ENCODE measurements around the gene TMPRSS3. TPM values are rescaled to one million over a fixed set of nuclear protein-coding genes. Genes with fewer than 3 reads are reported as not detected.

TMPRSS3 gene
- total RNA-seq, 1 experiment from 2014 or later = not detected

DNA sequence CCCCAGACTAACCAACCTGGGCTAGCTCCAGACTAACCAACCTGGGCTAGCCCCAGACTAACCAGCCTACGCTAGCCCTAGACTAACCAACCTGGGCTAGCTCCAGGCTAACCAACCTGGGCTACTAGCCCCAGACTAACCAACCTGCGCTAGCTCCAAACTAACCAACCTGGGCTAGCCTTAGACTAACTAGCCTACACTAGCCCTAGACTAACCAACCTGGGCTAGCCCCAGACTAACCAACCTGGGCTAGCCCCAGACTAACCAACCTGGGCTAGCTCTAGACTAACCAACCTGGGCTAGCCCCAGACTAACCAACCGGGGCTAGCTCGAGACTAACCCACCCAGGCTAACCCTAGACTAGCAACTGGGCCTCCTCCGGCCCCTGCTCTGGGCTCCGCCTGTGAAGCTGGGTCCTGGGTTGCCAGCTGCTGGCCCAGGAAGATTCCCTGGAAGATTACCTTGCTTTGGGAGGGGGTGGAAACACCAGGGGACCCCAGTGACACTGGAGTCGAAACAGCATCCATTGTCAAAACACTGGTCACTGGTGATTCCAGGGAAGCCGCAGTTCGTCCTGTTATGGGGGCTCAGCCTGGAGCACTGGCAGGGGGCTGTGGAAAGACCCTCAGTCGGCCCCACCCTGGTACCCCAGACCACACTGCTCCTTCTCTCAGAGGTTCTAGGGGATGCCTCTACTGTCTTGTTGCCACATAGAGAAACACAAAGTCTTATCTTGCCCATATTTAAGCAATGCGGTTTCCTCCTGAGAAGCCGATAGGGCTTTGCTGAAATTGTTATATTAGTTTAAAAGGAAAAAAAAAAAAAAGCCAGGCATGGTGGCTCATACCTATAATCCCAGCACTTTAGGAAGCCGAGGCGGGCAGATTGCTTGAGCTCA lies 46.2 kb downstream of the TMPRSS3 start:
- in situ Hi-C loops (cut with HindIII; ENCODE audit: low pct_unique_long_range_greater_than_20kb, low sequenced_read_pairs) = no loop called here

GRCh38 chr21:42348762-42349161 lies 47.1 kb downstream of the TMPRSS3 start:
- DNase-seq (ENCODE audit: low read depth) = no peak
- in situ Hi-C loops (cut with HindIII; ENCODE audit: low pct_unique_long_range_greater_than_20kb, low sequenced_read_pairs) = no loop called here

More for the DNA sequence above, 46.2 kb downstream of the TMPRSS3 start:
- no peak for DNase-seq (ENCODE audit: low read depth)

DNA sequence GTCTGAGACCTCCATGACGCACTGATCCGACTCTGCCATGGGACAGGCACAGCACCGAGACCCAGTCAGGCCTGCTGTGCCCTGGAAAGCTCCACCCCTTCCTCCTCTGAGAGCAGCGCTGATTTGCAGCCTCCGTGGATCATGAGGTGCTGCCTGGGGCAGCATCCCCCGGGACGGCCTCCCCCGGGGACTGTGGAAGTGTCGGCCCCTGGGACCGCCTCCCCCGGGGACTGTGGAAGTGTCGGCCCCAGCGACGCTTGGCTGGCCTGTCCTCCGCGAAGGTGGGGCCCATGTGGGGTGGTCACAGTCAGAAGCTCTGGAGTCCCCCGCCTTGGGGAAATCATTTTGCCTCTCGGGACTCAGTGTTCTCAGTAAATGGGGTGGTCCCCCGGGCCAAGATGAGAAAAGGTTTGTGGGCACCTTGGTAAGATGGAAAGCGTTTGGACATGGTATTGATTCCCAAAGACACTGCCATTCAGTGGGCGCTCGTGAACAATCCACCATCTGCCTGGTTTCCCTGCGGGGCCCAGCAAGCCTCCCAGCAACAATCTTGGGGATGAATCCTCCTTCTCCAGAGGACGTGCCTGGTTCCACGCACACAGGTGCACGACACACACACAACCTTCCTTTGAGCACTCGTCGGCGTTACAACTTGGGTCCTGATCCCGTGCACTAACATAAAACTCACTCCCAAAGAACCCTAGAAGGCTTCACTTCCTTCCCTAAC lies 48.1 kb downstream of the TMPRSS3 start:
- in situ Hi-C loops (cut with HindIII; ENCODE audit: low pct_unique_long_range_greater_than_20kb, low sequenced_read_pairs) = no loop called here
- DNase-seq (ENCODE audit: low read depth) = no peak

DNA sequence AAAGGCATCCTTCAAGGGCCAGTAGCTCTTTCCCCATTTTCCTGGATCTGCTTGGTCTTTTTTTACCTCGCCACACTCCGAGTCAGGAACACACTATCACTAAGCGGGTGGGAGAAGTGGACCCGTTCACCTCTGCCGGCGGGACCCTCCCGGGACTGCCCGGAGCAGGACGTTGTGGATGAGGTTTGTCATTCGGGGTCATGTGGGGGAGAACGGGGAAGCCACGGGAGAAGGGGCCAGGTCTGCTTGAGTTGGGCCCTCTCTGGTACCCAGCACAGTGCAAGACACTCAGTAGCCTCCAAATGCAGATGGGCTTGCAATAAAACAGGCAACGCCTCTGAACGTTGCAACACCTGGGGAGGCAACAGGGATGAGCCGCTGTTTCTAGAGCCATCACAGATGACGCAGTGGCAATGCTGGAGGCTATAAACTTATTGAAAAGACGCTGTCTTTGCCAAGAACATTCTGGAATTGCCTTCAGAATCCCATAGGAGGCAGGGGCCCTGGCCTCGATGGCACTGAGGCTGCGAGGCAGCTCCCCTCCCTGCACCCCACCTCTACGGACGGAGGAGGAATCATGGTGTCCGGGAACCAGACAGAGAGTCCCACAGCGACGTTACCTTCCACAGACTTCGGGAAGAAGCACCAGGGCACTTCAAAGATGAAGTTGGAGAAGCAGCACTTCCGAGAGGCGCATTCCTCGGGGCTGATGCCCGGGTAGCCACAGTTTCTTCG lies 48.8 kb downstream of the TMPRSS3 start:
- in situ Hi-C loops (cut with HindIII; ENCODE audit: low pct_unique_long_range_greater_than_20kb, low sequenced_read_pairs) = no loop called here
- no peak for DNase-seq (ENCODE audit: low read depth)

DNA sequence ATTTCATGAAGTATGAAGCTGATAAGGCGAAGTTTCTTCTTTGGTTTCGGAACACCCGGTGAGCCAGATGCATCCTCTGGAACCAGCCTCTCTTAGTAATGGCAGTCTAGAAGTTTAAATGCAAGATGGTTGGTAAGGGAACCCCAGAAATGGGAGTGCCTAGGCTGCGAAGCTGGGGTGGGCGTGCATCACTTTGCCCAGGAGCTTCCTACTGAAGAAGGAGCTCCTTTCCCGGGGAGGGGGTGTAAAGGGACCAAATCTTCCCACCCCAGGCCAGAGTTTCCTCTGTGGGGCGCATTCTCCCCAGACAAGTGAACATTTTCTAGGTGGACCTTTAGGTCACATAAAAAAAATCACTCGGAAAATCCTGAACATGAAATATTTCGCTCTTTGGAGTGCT lies 49.4 kb downstream of the TMPRSS3 start:
- in situ Hi-C loops (cut with HindIII; ENCODE audit: low pct_unique_long_range_greater_than_20kb, low sequenced_read_pairs) = no loop called here

GRCh38 chr21:42344631-42345030 lies 51.2 kb downstream of the TMPRSS3 start:
- DNase-seq (ENCODE audit: low read depth) = no peak

More for the DNA sequence above, 49.4 kb downstream of the TMPRSS3 start:
- no peak for DNase-seq (ENCODE audit: low read depth)

DNA sequence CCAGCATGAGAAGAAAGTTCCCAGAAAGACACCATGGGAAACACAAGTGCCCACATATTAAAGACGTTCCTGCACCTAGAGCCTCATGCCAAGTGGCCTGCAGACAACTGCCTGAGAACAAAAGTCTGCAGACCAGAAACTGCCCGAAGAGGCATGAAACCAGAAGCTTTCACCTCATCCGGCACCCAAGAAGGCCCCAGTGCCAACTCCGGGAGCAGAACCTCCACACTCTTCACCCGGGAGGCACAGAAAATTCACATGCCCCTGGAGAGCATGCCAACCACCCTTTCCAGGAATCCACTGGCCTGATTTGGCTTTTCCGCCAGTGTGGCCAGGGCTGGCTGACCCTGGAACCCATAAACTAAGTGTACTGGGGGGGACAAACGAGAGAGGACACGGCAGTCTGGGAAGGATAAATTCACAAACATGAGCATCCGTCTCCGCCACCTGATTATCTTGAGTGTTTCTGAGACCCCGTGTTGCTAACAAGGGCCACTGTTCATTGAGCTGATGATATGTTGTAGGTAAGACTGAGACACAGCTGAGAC lies 51.8 kb downstream of the TMPRSS3 start:
- in situ Hi-C loops (cut with HindIII; ENCODE audit: low pct_unique_long_range_greater_than_20kb, low sequenced_read_pairs) = no loop called here
- no peak for DNase-seq (ENCODE audit: low read depth)

More at GRCh38 chr21:42344631-42345030, 51.2 kb downstream of the TMPRSS3 start:
- in situ Hi-C loops (cut with HindIII; ENCODE audit: low pct_unique_long_range_greater_than_20kb, low sequenced_read_pairs) = no loop called here

DNA sequence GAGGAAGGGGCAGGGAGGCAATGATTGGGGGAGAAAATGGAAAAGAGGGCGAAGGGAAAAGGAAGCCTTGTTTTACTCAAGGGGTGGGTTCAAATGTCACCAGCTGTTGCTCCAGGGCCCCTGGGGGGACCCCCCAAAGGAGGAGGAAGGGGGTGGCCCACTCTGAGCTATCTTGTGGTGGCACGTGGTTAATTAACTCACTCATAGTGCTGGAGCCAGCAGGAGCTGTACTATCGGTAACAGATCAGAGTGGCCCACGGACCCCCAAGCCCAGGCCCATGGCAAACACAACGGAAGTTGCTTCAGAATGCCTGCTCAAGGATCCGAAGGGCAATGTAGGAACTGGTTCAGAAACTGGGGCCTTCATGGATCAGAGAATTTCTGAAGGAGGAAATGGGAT lies 52.3 kb downstream of the TMPRSS3 start:
- in situ Hi-C loops (cut with HindIII; ENCODE audit: low pct_unique_long_range_greater_than_20kb, low sequenced_read_pairs) = no loop called here
- no peak for DNase-seq (ENCODE audit: low read depth)

DNA sequence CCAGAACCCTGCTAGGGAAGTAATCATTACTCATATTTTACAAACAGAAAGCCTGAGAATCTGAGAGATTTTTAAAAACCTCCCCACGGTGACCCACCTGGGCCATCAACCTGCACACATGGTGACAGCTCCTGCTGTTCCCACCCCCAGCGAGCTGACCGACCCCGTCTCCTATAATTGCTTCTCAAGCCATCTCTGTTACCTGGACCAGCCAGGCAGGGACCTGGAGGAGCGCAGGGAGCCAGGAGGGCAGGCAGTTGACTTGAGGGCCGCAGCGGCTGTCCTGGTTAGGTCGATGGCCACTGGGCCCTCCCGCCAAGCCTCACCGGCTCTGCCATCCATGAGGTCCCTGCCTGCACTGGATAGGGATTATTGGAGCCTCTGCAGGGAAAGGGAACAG lies 52.8 kb downstream of the TMPRSS3 start:
- in situ Hi-C loops (cut with HindIII; ENCODE audit: low pct_unique_long_range_greater_than_20kb, low sequenced_read_pairs) = no loop called here
- DNase-seq (ENCODE audit: low read depth) = no peak

DNA sequence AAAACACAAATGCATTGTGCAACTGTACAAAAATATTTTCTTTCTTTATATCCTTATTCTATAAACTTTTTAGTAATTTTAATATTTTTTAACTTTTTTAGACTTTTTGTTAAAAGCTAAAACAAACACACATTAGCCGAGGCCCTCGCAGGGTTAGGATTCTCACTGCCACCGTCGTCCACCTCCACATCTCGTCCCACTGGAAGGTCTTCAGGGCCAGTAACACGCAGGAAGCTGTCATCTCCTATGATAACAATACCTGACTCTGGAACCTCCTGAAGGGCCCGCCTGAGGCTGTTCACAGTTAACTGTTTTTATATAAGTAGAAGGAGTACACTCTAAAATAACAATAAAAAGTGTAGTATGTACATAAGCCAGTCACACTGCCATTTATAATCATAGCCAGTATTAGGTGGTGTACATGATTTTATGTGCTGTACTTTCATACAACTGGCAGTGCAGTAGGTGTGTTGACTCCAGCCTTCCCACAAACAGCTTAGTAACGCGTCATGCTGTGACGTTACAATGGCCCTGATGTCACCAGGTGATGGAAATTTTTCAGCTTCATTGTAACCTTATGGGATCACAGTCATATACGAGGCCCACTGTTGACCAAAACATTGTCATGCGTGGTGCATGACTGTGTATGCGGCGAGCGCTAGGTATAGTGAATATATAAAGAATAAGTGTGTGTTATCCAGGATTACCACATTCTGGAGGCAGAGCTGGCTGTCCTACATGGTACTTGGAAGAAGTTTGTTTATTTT lies 53.9 kb downstream of the TMPRSS3 start:
- no peak for DNase-seq (ENCODE audit: low read depth)
- in situ Hi-C loops (cut with HindIII; ENCODE audit: low pct_unique_long_range_greater_than_20kb, low sequenced_read_pairs) = no loop called here

GRCh38 chr21:42340187-42341050 lies 55.4 kb downstream of the TMPRSS3 start:
- in situ Hi-C loops (cut with HindIII; ENCODE audit: low pct_unique_long_range_greater_than_20kb, low sequenced_read_pairs) = no loop called here
- DNase-seq (ENCODE audit: low read depth) = no peak

DNA sequence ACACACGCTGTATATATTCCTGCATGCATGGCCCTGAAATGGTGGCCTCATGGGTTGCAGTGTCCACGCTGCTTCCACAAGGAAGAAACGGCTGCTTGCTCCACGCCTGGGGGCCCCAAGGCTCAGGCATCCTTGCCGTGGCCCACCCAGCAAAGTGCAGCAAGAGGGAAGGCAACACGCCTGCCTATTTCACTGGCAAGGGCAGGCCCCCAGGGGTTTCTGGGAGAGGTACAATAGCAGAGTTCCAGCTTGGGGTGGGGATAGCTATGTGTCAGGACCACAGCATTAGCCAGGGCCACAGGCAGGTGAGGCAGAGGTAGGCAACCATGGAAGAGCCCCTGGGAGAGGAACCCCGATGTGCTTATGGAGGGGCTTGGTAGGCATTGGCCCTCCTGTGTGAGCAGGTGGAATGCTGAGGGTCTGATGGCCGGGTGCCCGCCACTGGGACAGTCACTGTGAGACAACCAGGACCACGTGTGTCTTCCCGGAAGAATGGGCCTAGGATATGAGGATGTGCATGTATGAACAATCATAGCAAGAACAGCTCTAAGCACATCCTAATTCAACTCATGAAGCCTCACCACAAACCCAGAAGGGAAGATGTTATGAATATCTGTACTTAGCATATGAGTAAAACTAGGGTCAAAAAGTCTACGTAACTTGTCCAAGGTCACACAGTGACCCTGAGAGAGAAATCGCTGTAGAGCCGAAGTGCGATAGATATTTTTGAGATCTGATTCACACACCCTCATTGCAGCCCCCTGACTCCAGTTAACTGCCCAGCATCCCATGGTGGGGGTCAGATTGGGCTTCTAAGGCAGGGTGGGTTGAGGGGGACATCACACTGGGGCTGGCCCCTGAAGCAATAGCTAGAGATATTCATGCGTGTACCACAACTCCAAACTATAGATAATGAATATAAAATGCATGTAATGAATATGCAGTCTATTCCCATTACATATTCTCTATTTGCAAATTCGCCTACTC lies 56.8 kb downstream of the TMPRSS3 start:
- DNase-seq (ENCODE audit: low read depth) = no peak
- in situ Hi-C loops (cut with HindIII; ENCODE audit: low pct_unique_long_range_greater_than_20kb, low sequenced_read_pairs) = no loop called here

DNA sequence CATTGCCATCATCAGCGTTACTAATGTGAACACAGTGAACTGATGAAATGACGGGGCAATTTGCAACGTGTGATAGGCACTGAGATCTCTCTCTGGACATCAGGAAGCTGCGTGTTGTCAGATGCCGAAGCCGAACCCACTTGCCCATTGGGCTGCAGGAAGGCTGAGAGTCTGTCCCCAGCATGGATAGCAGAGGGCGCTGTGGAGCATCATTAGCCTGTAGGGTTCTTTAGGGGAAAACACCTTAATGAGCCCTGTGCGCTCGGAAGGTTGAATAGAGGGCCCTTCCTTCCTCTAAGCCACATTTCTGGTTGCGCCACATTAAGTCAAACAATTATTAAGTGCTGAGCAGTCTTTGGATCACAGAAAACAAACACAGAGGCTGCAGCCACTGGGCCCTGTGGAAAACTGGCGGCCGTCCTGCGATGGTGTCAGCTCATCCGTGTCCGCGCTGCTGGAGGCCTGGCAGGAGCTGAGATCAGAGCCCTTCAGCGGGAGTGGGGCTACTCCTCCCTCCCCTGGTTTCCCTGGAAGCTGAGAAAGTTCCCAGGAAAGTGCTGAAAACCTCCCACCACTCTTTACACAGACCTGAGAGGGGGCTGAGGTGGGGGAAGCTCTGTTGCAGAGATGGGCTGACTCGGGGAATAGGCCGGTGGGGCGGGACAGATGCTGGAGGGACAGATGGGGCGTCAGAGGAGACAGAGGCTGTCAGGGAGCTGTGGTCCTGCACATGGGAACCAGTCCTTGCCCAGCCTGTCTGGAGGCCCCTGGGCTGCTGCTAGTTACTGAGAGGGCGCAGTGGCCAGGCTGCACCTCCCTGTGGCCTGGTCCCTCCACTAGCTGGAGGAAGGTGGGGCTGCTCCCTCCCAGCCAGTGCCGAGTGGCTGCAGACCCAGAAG lies 57.8 kb downstream of the TMPRSS3 start:
- peak; percentile 90 for DNase-seq (ENCODE audit: low read depth)
- in situ Hi-C loops (cut with HindIII; ENCODE audit: low pct_unique_long_range_greater_than_20kb, low sequenced_read_pairs) = no loop called here

GRCh38 chr21:42337276-42337675 lies 58.6 kb downstream of the TMPRSS3 start:
- in situ Hi-C loops (cut with HindIII; ENCODE audit: low pct_unique_long_range_greater_than_20kb, low sequenced_read_pairs) = no loop called here
- no peak for DNase-seq (ENCODE audit: low read depth)

DNA sequence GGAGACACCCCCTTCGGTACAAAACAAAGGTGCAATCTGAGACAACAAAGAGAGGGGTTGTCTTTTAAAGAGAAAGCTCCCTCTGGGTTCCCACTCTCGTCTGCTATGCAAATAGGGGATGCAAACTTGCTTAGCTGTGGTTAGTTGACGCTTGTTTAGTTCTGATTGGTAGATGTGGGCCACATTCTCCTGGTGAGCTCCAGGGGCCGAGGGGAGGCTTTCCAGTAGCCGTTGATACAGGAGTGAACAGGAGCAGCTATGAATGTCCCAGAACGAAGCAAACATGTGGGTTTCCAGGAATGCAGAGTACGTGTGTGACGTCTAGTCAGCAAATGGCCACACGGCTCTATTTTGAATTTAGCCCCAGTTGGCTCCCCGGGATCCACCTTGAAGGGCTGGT lies 59.8 kb downstream of the TMPRSS3 start:
- in situ Hi-C loops (cut with HindIII; ENCODE audit: low pct_unique_long_range_greater_than_20kb, low sequenced_read_pairs) = no loop called here
- DNase-seq (ENCODE audit: low read depth) = no peak
